SK-N-SH (cell line): ENCODE data around the gene NUSAP1. TPM values are rescaled to one million over a fixed set of nuclear protein-coding genes. Genes with fewer than 3 reads are reported as not detected.

Experiments used
- CTCF ChIA-PET: fragments of 300-600, 350-600 bp; formaldehyde crosslinking; extraction: SDS; loops from one replicate; lab custom pipeline; 2021; lab: Yijun Ruan, JAX
- POLR2A ChIA-PET: fragments of 350-600 bp; sonication (Branson Sonifier 250); formaldehyde crosslinking; extraction: SDS; loops from one replicate; lab custom pipeline; 2020; ENCODE audit warnings: antibody characterized with exemption, inconsistent platforms; lab: Yijun Ruan, JAX
- DNase-seq: peaks from one replicate; pipeline ENCODE4 v3.0.0; 2012
- H2AFZ ChIP-seq: fragments of 200-600 bp; sonication (generic); 2 replicates; pipeline ENCODE4 v1.8.1; 2016; ENCODE audit warnings: antibody characterized with exemption, mild to moderate bottlenecking, low read depth
- H3F3A ChIP-seq: fragments of 200-600 bp; sonication (generic); replicated peaks from 2 replicates; pipeline ENCODE3; 2016; ENCODE audit warnings: antibody characterized with exemption, mild to moderate bottlenecking; ENCODE audit not compliant: insufficient read depth
- H3K27ac ChIP-seq, 2 experiments: fragments of 200-500 bp in 1 of 2; fragments of 200-600 bp in 1 of 2; sonication (Bioruptor generic) in 1 of 2; sonication (generic), shearing (Covaris generic) in 1 of 2; 2 replicates each; pipeline versions ENCODE4 v1.5.1 to v1.6.1; 2014 to 2016; ENCODE audit warnings: low read depth in 2 of 2, inconsistent platforms in 1 of 2, low read length in 1 of 2, mild to moderate bottlenecking in 1 of 2, mixed read lengths in 1 of 2
- H3K27me3 ChIP-seq: fragments of 200-600 bp; sonication (generic), shearing (Covaris generic); 2 replicates; pipeline ENCODE4 v1.6.1; 2016; ENCODE audit warnings: mixed run types; ENCODE audit not compliant: insufficient read depth
- H3K36me3 ChIP-seq, 2 experiments: fragments of 200-500 bp in 1 of 2; fragments of 200-600 bp in 1 of 2; sonication (Bioruptor generic) in 1 of 2; sonication (generic) in 1 of 2; replicated peaks in 1 of 2; 2 replicates each; pipeline versions ENCODE3 to v1.5.1; 2014 to 2016; ENCODE audit warnings: low read length in 1 of 2, mild to moderate bottlenecking in 1 of 2; ENCODE audit not compliant: insufficient read depth in 2 of 2, control insufficient read depth in 1 of 2
- H3K4me1 ChIP-seq, 2 experiments: fragments of 200-500 bp in 1 of 2; fragments of 200-600 bp in 1 of 2; sonication (Bioruptor generic) in 1 of 2; sonication (generic), shearing (Covaris generic) in 1 of 2; 2 replicates each; pipeline versions ENCODE4 v1.5.1 to v1.6.1; 2014 to 2016; ENCODE audit warnings: low read depth in 1 of 2, low read length in 1 of 2, mixed run types in 1 of 2; ENCODE audit not compliant: insufficient read depth in 2 of 2, control insufficient read depth in 1 of 2
- H3K4me2 ChIP-seq: fragments of 200-600 bp; sonication (generic), shearing (Covaris generic); 2 replicates; pipeline ENCODE4 v1.6.1; 2017; ENCODE audit warnings: mixed run types
- H3K4me3 ChIP-seq, 2 experiments: fragments of 200-500 bp in 1 of 2; fragments of 200-600 bp in 1 of 2; sonication (Bioruptor generic) in 1 of 2; sonication (generic), shearing (Covaris generic) in 1 of 2; 2 replicates each; pipeline versions ENCODE4 v1.5.1 to v1.8.1; 2014 to 2016; ENCODE audit warnings: low read depth in 2 of 2, inconsistent platforms in 1 of 2, low read length in 1 of 2, mild to moderate bottlenecking in 1 of 2, mixed read lengths in 1 of 2, moderate library complexity in 1 of 2
- H3K79me2 ChIP-seq: fragments of 200-600 bp; sonication (generic); 2 replicates; pipeline ENCODE4 v1.8.1; 2017; ENCODE audit warnings: mild to moderate bottlenecking; ENCODE audit not compliant: insufficient read depth
- H3K9ac ChIP-seq: fragments of 200-600 bp; sonication (generic); 2 replicates; pipeline ENCODE4 v1.6.1; 2017; ENCODE audit warnings: mixed run types
- H3K9me2 ChIP-seq: fragments of 200-600 bp; sonication (generic); 2 replicates; pipeline ENCODE4 v1.6.1; 2017; ENCODE audit warnings: mixed run types
- H3K9me3 ChIP-seq: fragments of 200-600 bp; sonication (generic); 2 replicates; pipeline ENCODE4 v1.6.1; 2017; ENCODE audit warnings: mixed run types, mild to moderate bottlenecking, moderate library complexity
- H4K20me1 ChIP-seq: fragments of 200-600 bp; sonication (generic); 2 replicates; pipeline ENCODE4 v1.6.1; 2017; ENCODE audit warnings: mild to moderate bottlenecking, mixed run types; ENCODE audit not compliant: insufficient read depth
- CHD2 ChIP-seq: fragments of 150-350 bp; IDR thresholded peaks from 2 replicates; pipeline ENCODE4 v1.6.1; 2018; ENCODE audit warnings: low read length; ENCODE audit not compliant: partially characterized antibody
- CTCF ChIP-seq: fragments of 200-600 bp; sonication (generic); IDR thresholded peaks from 2 replicates; pipeline ENCODE4 v1.6.1; 2017; ENCODE audit warnings: antibody characterized with exemption, mild to moderate bottlenecking, moderate library complexity
- ELF1 ChIP-seq: IDR thresholded peaks from 2 replicates; pipeline ENCODE4 v1.4.0; 2012
- EP300 ChIP-seq, 2 experiments: IDR thresholded peaks; 2 replicates each; pipeline versions ENCODE4 v1.4.0 to v1.6.1; 2012; ENCODE audit warnings: borderline replicate concordance in 1 of 2, low read depth in 1 of 2, low read length in 1 of 2
- EZH2phosphoT487 ChIP-seq: fragments of 200-600 bp; sonication (generic); IDR thresholded peaks from 2 replicates; pipeline ENCODE4 v1.6.1; 2017; ENCODE audit warnings: low read depth, mixed run types, mild to moderate bottlenecking, antibody characterized with exemption, moderate library complexity, borderline replicate concordance
- FOSL2 ChIP-seq: IDR thresholded peaks from 2 replicates; pipeline ENCODE4 v1.4.0; 2012; ENCODE audit warnings: low read depth, mild to moderate bottlenecking, moderate library complexity, borderline replicate concordance
- FOXJ3 ChIP-seq: sonication (generic); formaldehyde crosslinking; IDR thresholded peaks from 2 replicates; pipeline ENCODE4 v1.5.1; 2020; ENCODE audit warnings: mild to moderate bottlenecking, missing genetic modification reagents
- FOXM1 ChIP-seq: IDR thresholded peaks from 2 replicates; pipeline ENCODE4 v1.4.0; 2012; ENCODE audit warnings: low read depth, mild to moderate bottlenecking
- GABPA ChIP-seq: IDR thresholded peaks from 2 replicates; pipeline ENCODE4 v1.4.0; 2012; ENCODE audit warnings: low read depth, mild to moderate bottlenecking
- JUND ChIP-seq: IDR thresholded peaks from 2 replicates; pipeline ENCODE4 v1.4.0; 2012
- NFIC ChIP-seq: IDR thresholded peaks from 2 replicates; pipeline ENCODE4 v1.4.0; 2012; ENCODE audit warnings: borderline replicate concordance
- NRF1 ChIP-seq: IDR thresholded peaks from 2 replicates; pipeline ENCODE4 v1.6.1; 2012; ENCODE audit warnings: low read depth, mild to moderate bottlenecking, low read length
- POLR2AphosphoS5 ChIP-seq: IDR thresholded peaks from 2 replicates; pipeline ENCODE4 v1.6.1; 2012; ENCODE audit warnings: low read depth, low read length
- RAD21 ChIP-seq: IDR thresholded peaks from 2 replicates; pipeline ENCODE4 v1.6.1; 2012; ENCODE audit warnings: mild to moderate bottlenecking, low read length
- RCOR1 ChIP-seq: fragments of 150-350 bp; IDR thresholded peaks from 2 replicates; pipeline ENCODE4 v1.6.1; 2017; ENCODE audit warnings: antibody characterized with exemption, low read length
- RFX5 ChIP-seq: IDR thresholded peaks from 2 replicates; pipeline ENCODE4 v1.6.1; 2012; ENCODE audit warnings: mild to moderate bottlenecking, improper control_type of control experiment, low read length
- RXRA ChIP-seq: IDR thresholded peaks from 2 replicates; pipeline ENCODE4 v1.4.0; 2012; ENCODE audit warnings: low read depth, mild to moderate bottlenecking, borderline replicate concordance
- SMC3 ChIP-seq: IDR thresholded peaks from 2 replicates; pipeline ENCODE4 v1.6.1; 2012; ENCODE audit warnings: low read depth, low read length, improper control_type of control experiment
- TAF1 ChIP-seq: IDR thresholded peaks from 2 replicates; pipeline ENCODE4 v1.6.1; 2012; ENCODE audit warnings: low read depth, mild to moderate bottlenecking, low read length, moderate library complexity, borderline replicate concordance
- TCF12 ChIP-seq: IDR thresholded peaks from 2 replicates; pipeline ENCODE4 v1.4.0; 2012
- TEAD4 ChIP-seq: IDR thresholded peaks from 2 replicates; pipeline ENCODE4 v1.4.0; 2012; ENCODE audit warnings: mild to moderate bottlenecking, borderline replicate concordance; ENCODE audit not compliant: insufficient read depth
- USF1 ChIP-seq: IDR thresholded peaks from 2 replicates; pipeline ENCODE4 v1.4.0; 2012; ENCODE audit warnings: low read depth, borderline replicate concordance
- ZBTB33 ChIP-seq: IDR thresholded peaks from 2 replicates; pipeline ENCODE4 v1.4.0; 2012; ENCODE audit warnings: low read depth, borderline replicate concordance
- WGBS: methylation state at CpG from one replicate; pipeline ENCODE4 v1.1.6; 2017; ENCODE audit warnings: low lambda C conversion rate; 5-methylcytosine and 5-hydroxymethylcytosine counted together
- polyA plus RNA-seq, 3 experiments: library from polyadenylated mRNA; depleted of rRNA; stranded (reverse); fragments of >200 nt; gene quantifications; 2 replicates each; pipeline ENCODE4 v1.2.3, GENCODE V29; 2012

Gene NUSAP1
- polyA plus RNA-seq, 1 of the 3 experiments (the other 2 are of a cell fraction): 41.1 TPM

- DNase-seq: no peak
- CTCF ChIA-PET: interaction anchor here (1.3 to 1.7 kb wide), 2 partner anchors 46 to 356 kb away, joined by 4 read pairs; partner anchors contain the start of genes NUSAP1 and OIP5
- H2AFZ ChIP-seq: no peak overlapping the region
- no peaks in the 10 kb centered on the region for H3K9me2 ChIP-seq
- no peak overlapping the region for H3K9ac ChIP-seq
- no peak overlapping the region for H3K4me3 ChIP-seq
- no peaks in the 10 kb centered on the region for H3K9me3 ChIP-seq
- no peak overlapping the region for H3K4me2 ChIP-seq
- TF ChIP-seq TEAD4 (no peak), SMC3 (no peak), ELF1 (no peak), RXRA (no peak), NFIC (no peak), EZH2phosphoT487 (no peak), ZBTB33 (no peak), FOXM1 (no peak), TCF12 (no peak), GABPA (no peak), TAF1 (no peak), RFX5 (no peak), FOXJ3 (CRISPR knock-in tag) (no peak)
- TF ChIP-seq, all 33 proteins: peak for 0
- 96% methylated on average over 6 of the region's 6 CpGs for WGBS
- H3K27ac ChIP-seq: no peak overlapping the region
- H3F3A ChIP-seq: peaks cover 6% of the 10 kb centered on the region
- peaks cover 4 to 6% of the 10 kb centered on the region in 2 experiments; a peak in 3 of 4 replicates for H3K4me1 ChIP-seq
- no peaks in the 10 kb centered on the region for H4K20me1 ChIP-seq
- H3K36me3 ChIP-seq: peaks cover 30 to 47% of the 10 kb centered on the region in 2 experiments
- POLR2A ChIA-PET: no interaction called here
- peaks cover 54% of the 10 kb centered on the region for H3K79me2 ChIP-seq
- no peaks in the 10 kb centered on the region for H3K27me3 ChIP-seq
Measured at GRCh38 chr15:41286665-41287333, 45.9 kb upstream of the NUSAP1 start.

- Histone ChIP-seq H3K9me2 (no peaks in the 10 kb centered on the region), H3K79me2 (peaks cover 54% of the 10 kb centered on the region), H3K4me1 (peaks cover under 1 to 6% of the 10 kb centered on the region in 2 experiments; a peak in 3 of 4 replicates), H3K4me2 (no peak overlapping the region), H3K27ac (no peak overlapping the region), H3K4me3 (no peak overlapping the region), H2AFZ (no peak overlapping the region), H3K9ac (no peak overlapping the region), H3F3A (no peaks in the 10 kb centered on the region), H3K27me3 (no peaks in the 10 kb centered on the region), H3K36me3 (peaks cover 30 to 47% of the 10 kb centered on the region in 2 experiments), H4K20me1 (no peaks in the 10 kb centered on the region), H3K9me3 (no peaks in the 10 kb centered on the region)
- WGBS: 100% methylated on average over 1 of the region's 1 CpG
- DNase-seq: no peak
- POLR2A ChIA-PET: no interaction called here
- CTCF ChIA-PET: no interaction called here
- TF ChIP-seq EZH2phosphoT487 (no peak), ELF1 (no peak), TEAD4 (no peak), POLR2AphosphoS5 (no peak), CTCF (no peak), JUND (no peak), RCOR1 (no peak), CHD2 (no peak), GABPA (no peak), RXRA (no peak), FOXJ3 (CRISPR knock-in tag) (no peak), USF1 (no peak), FOSL2 (no peak), EP300 (IDR thresholded peaks at IDR 0.05; ENCODE audit: borderline replicate concordance in 1 of 2, low read depth in 1 of 2, low read length in 1 of 2) (no peak), RAD21 (no peak), NRF1 (no peak), FOXM1 (no peak), RFX5 (no peak)
Measured at GRCh38 chr15:41288464-41288863, 44.2 kb upstream of the NUSAP1 start.
